Myometrial cell (primary cell): ENCODE data around the gene KRTAP13-1. TPM values are rescaled to one million over a fixed set of nuclear protein-coding genes. Genes with fewer than 3 reads are reported as not detected.

Source experiments
- total RNA-seq: library from RNA; depleted of rRNA; stranded (reverse); fragments of >200 nt; gene quantifications from 2 replicates; pipeline ENCODE4 v1.2.3, GENCODE V29; 2015

Gene KRTAP13-1
- not detected in 2 replicates for total RNA-seq

GRCh38 chr21:30395731-30396130 is at the start of gene KRTAP13-1:
Gene KRTAP13-1, plus strand, starts transcription at chr21:30396031. Its CDS starts 56 bp downstream, at chr21:30396087.

GRCh38 chr21:30348506-30348905 is 47.3 kb upstream of the KRTAP13-1 start, which contains the start of gene KRTAP23-1:
Gene KRTAP23-1, minus strand, starts transcription at chr21:30348606. Its CDS starts 0 bp downstream, at chr21:30348606.

GRCh38 chr21:30372139-30372770 is 23.6 kb upstream of the KRTAP13-1 start, which contains the start of gene KRTAP13-2:
Gene KRTAP13-2, minus strand, starts transcription at chr21:30372271. Its CDS starts 58 bp downstream, at chr21:30372213.

GRCh38 chr21:30425826-30426225 is 30.0 kb downstream of the KRTAP13-1 start, which contains the start of gene KRTAP13-3:
Gene KRTAP13-3, minus strand, starts transcription at chr21:30425926. Its CDS starts 14 bp downstream, at chr21:30425912.

GRCh38 chr21:30430170-30430655 is 34.4 kb downstream of the KRTAP13-1 start, which contains the start of gene KRTAP13-4:
Gene KRTAP13-4, plus strand, starts transcription at chr21:30430220. Its CDS starts 56 bp downstream, at chr21:30430276.

GRCh38 chr21:30439975-30440374 is 44.1 kb downstream of the KRTAP13-1 start, which contains the start of gene KRTAP15-1:
Gene KRTAP15-1, plus strand, starts transcription at chr21:30440275. Its CDS starts 53 bp downstream, at chr21:30440328.

Other genes starting within 250 kb of the KRTAP13-1 start
- gene CLDN17, start 229.2 kb upstream of the KRTAP13-1 start, total RNA-seq: not detected in 2 replicates
- gene CLDN8, start 179.9 kb upstream of the KRTAP13-1 start, total RNA-seq: not detected in 2 replicates
- not detected in 2 replicates for gene KRTAP24-1, start 113.1 kb upstream of the KRTAP13-1 start, total RNA-seq
- not detected in 2 replicates for gene KRTAP25-1, start 106.5 kb upstream of the KRTAP13-1 start, total RNA-seq
- not detected in 2 replicates for gene KRTAP26-1, start 75.7 kb upstream of the KRTAP13-1 start, total RNA-seq
- not detected in 2 replicates for gene KRTAP27-1, start 58.3 kb upstream of the KRTAP13-1 start, total RNA-seq
- gene KRTAP23-1, start 47.4 kb upstream of the KRTAP13-1 start, total RNA-seq: not detected in 2 replicates
- gene KRTAP13-2, start 23.8 kb upstream of the KRTAP13-1 start, total RNA-seq: not detected in 2 replicates
- gene KRTAP13-3, start 29.9 kb downstream of the KRTAP13-1 start, total RNA-seq: not detected in 2 replicates
- gene KRTAP13-4, start 34.2 kb downstream of the KRTAP13-1 start, total RNA-seq: not detected in 2 replicates
- not detected in 2 replicates for gene KRTAP15-1, start 44.2 kb downstream of the KRTAP13-1 start, total RNA-seq
- gene KRTAP19-1, start 84.3 kb downstream of the KRTAP13-1 start, total RNA-seq: not detected in 2 replicates
- gene KRTAP19-2, start 91.4 kb downstream of the KRTAP13-1 start, total RNA-seq: not detected in 2 replicates
- not detected in 2 replicates for gene KRTAP19-3, start 96.0 kb downstream of the KRTAP13-1 start, total RNA-seq
- not detected in 2 replicates for gene KRTAP19-4, start 101.1 kb downstream of the KRTAP13-1 start, total RNA-seq
- not detected in 2 replicates for gene KRTAP19-5, start 106.1 kb downstream of the KRTAP13-1 start, total RNA-seq
- not detected in 2 replicates for gene KRTAP19-6, start 145.8 kb downstream of the KRTAP13-1 start, total RNA-seq
- not detected in 2 replicates for gene KRTAP19-7, start 165.3 kb downstream of the KRTAP13-1 start, total RNA-seq
- gene KRTAP22-2, start 194.4 kb downstream of the KRTAP13-1 start, total RNA-seq: not detected in 2 replicates
- gene KRTAP6-3, start 196.4 kb downstream of the KRTAP13-1 start, total RNA-seq: not detected in 2 replicates
- not detected in 2 replicates for gene KRTAP6-2, start 202.9 kb downstream of the KRTAP13-1 start, total RNA-seq
- not detected in 2 replicates for gene KRTAP22-1, start 205.1 kb downstream of the KRTAP13-1 start, total RNA-seq
- not detected in 2 replicates for gene KRTAP6-1, start 217.9 kb downstream of the KRTAP13-1 start, total RNA-seq
- not detected in 2 replicates for gene KRTAP20-1, start 220.4 kb downstream of the KRTAP13-1 start, total RNA-seq
- gene KRTAP20-4, start 224.6 kb downstream of the KRTAP13-1 start, total RNA-seq: not detected in 2 replicates
- not detected in 2 replicates for gene KRTAP20-2, start 239.2 kb downstream of the KRTAP13-1 start, total RNA-seq
- gene KRTAP20-3, start 246.8 kb downstream of the KRTAP13-1 start, total RNA-seq: not detected in 2 replicates